Measurements from ENCODE around the gene ST8SIA1. TPM values are rescaled to one million over a fixed set of nuclear protein-coding genes. Genes with fewer than 3 reads are reported as not detected.

ST8SIA1 gene
- polyA plus RNA-seq, 1 donor from 2014 or later = 22.5 TPM

DNA sequence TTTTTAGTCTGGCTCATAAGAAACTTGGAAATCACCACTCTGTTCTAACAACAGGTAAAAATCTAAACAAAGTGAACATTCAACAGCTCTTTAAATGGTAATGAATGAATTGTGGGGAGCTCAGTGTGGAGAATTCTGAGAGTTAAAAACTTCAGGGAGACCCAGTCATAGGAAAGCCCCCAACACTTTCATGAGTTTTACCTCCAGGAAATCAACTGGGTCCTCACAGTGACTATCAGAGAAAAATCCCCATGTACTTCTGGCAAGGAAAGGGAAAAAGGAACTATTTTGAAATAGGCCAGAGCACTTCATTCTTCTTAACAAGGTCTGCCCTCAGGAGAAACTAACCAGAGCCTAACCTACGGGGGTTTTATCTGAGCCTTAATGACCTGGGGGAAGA is 153.8 kb downstream of the ST8SIA1 start:
- TF ChIP-seq, protein P1, sequence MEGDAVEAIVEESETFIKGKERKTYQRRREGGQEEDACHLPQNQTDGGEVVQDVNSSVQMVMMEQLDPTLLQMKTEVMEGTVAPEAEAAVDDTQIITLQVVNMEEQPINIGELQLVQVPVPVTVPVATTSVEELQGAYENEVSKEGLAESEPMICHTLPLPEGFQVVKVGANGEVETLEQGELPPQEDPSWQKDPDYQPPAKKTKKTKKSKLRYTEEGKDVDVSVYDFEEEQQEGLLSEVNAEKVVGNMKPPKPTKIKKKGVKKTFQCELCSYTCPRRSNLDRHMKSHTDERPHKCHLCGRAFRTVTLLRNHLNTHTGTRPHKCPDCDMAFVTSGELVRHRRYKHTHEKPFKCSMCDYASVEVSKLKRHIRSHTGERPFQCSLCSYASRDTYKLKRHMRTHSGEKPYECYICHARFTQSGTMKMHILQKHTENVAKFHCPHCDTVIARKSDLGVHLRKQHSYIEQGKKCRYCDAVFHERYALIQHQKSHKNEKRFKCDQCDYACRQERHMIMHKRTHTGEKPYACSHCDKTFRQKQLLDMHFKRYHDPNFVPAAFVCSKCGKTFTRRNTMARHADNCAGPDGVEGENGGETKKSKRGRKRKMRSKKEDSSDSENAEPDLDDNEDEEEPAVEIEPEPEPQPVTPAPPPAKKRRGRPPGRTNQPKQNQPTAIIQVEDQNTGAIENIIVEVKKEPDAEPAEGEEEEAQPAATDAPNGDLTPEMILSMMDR (IDR thresholded peaks at IDR 0.05; ENCODE audit: poor library complexity, severe bottlenecking) = no peak
- no peak for TF ChIP-seq POLR2AphosphoS5 (IDR thresholded peaks at IDR 0.05)
- TF ChIP-seq EP300 (conservative IDR thresholded peaks at IDR 0.05; ENCODE audit: poor library complexity, severe bottlenecking) = no peak
- TF ChIP-seq EZH2 (IDR thresholded peaks at IDR 0.05; ENCODE audit: borderline replicate concordance, insufficient read depth, low read length, poor library complexity, severe bottlenecking) = no peak
- no peak for TF ChIP-seq MXI1 (conservative IDR thresholded peaks at IDR 0.05; ENCODE audit: poor library complexity, severe bottlenecking)
- TF ChIP-seq SMC3 (conservative IDR thresholded peaks at IDR 0.05; ENCODE audit: poor library complexity) = no peak
- TF ChIP-seq, protein P2, sequence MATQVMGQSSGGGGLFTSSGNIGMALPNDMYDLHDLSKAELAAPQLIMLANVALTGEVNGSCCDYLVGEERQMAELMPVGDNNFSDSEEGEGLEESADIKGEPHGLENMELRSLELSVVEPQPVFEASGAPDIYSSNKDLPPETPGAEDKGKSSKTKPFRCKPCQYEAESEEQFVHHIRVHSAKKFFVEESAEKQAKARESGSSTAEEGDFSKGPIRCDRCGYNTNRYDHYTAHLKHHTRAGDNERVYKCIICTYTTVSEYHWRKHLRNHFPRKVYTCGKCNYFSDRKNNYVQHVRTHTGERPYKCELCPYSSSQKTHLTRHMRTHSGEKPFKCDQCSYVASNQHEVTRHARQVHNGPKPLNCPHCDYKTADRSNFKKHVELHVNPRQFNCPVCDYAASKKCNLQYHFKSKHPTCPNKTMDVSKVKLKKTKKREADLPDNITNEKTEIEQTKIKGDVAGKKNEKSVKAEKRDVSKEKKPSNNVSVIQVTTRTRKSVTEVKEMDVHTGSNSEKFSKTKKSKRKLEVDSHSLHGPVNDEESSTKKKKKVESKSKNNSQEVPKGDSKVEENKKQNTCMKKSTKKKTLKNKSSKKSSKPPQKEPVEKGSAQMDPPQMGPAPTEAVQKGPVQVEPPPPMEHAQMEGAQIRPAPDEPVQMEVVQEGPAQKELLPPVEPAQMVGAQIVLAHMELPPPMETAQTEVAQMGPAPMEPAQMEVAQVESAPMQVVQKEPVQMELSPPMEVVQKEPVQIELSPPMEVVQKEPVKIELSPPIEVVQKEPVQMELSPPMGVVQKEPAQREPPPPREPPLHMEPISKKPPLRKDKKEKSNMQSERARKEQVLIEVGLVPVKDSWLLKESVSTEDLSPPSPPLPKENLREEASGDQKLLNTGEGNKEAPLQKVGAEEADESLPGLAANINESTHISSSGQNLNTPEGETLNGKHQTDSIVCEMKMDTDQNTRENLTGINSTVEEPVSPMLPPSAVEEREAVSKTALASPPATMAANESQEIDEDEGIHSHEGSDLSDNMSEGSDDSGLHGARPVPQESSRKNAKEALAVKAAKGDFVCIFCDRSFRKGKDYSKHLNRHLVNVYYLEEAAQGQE (IDR thresholded peaks at IDR 0.05; ENCODE audit: borderline replicate concordance) = no peak
- no peak for TF ChIP-seq TAF1 (IDR thresholded peaks at IDR 0.05; ENCODE audit: low read depth)
- Histone ChIP-seq H3K79me2 (replicated peaks; ENCODE audit: insufficient read depth, low read length) (no peaks in the 10 kb centered on the region), H3F3A (ENCODE audit: insufficient read depth, low read length, poor library complexity, severe bottlenecking) (no peaks in the 10 kb centered on the region), H3K27ac (ENCODE audit: low read length) (no peak overlapping the region), H3K9me2 (ENCODE audit: insufficient read depth, low read length) (no peaks in the 10 kb centered on the region), H3K9me3 (ENCODE audit: low read length) (no peaks in the 10 kb centered on the region), H3K9ac (ENCODE audit: low read length) (no peak overlapping the region), H4K20me1 (ENCODE audit: insufficient read depth) (no peaks in the 10 kb centered on the region), H3K4me2 (ENCODE audit: low read length) (no peak overlapping the region), H3K27me3 (ENCODE audit: insufficient read depth, low read depth, low read length) (no peaks in the 10 kb centered on the region), H2AFZ (ENCODE audit: low read depth, low read length) (no peak overlapping the region), H3K4me3 (ENCODE audit: low read length) (no peak overlapping the region), H3K36me3 (ENCODE audit: insufficient read depth, low read length) (no peaks in the 10 kb centered on the region)

- H2AFZ ChIP-seq (ENCODE audit: low read depth, low read length) = no peak overlapping the region
Observed at GRCh38 chr12:22173177-22173576, 161.3 kb downstream of the ST8SIA1 start.

More at GRCh38 chr12:22173177-22173576, 161.3 kb downstream of the ST8SIA1 start:
- H4K20me1 ChIP-seq (ENCODE audit: insufficient read depth) = no peaks in the 10 kb centered on the region
- H3K4me2 ChIP-seq (ENCODE audit: low read length) = no peak overlapping the region
- no peak overlapping the region for H3K9ac ChIP-seq (ENCODE audit: low read length)
- no peaks in the 10 kb centered on the region for H3K9me3 ChIP-seq (ENCODE audit: low read length)
- no peak overlapping the region for H3K27ac ChIP-seq (ENCODE audit: low read length)
- H3K79me2 ChIP-seq (replicated peaks; ENCODE audit: insufficient read depth, low read length) = no peaks in the 10 kb centered on the region
- no peaks in the 10 kb centered on the region for H3K27me3 ChIP-seq (ENCODE audit: insufficient read depth, low read depth, low read length)
- H3K4me3 ChIP-seq (ENCODE audit: low read length) = no peak overlapping the region
- TF ChIP-seq POLR2AphosphoS5 (IDR thresholded peaks at IDR 0.05) (no peak), TAF1 (IDR thresholded peaks at IDR 0.05; ENCODE audit: low read depth) (no peak), MXI1 (conservative IDR thresholded peaks at IDR 0.05; ENCODE audit: poor library complexity, severe bottlenecking) (no peak), SMC3 (conservative IDR thresholded peaks at IDR 0.05; ENCODE audit: poor library complexity) (no peak), RAD21 (conservative IDR thresholded peaks at IDR 0.05) (no peak), EZH2 (IDR thresholded peaks at IDR 0.05; ENCODE audit: borderline replicate concordance, insufficient read depth, low read length, poor library complexity, severe bottlenecking) (no peak), EP300 (conservative IDR thresholded peaks at IDR 0.05; ENCODE audit: poor library complexity, severe bottlenecking) (no peak)
- TF ChIP-seq, protein P1 (IDR thresholded peaks at IDR 0.05; ENCODE audit: poor library complexity, severe bottlenecking) = no peak
- TF ChIP-seq, protein P2 (IDR thresholded peaks at IDR 0.05; ENCODE audit: borderline replicate concordance) = no peak
- no peaks in the 10 kb centered on the region for H3K9me2 ChIP-seq (ENCODE audit: insufficient read depth, low read length)
- no peaks in the 10 kb centered on the region for H3F3A ChIP-seq (ENCODE audit: insufficient read depth, low read length, poor library complexity, severe bottlenecking)
- H3K36me3 ChIP-seq (ENCODE audit: insufficient read depth, low read length) = no peaks in the 10 kb centered on the region

Data from neural cell (in vitro differentiated cells).